NCI-H82 (cell line): ENCODE results near the gene CPNE4.

ENCODE experiments used
- DNase-seq: peaks from one replicate; lab custom pipeline; 2025; lab: John Stamatoyannopoulos, UW

CPNE4 gene

DNA sequence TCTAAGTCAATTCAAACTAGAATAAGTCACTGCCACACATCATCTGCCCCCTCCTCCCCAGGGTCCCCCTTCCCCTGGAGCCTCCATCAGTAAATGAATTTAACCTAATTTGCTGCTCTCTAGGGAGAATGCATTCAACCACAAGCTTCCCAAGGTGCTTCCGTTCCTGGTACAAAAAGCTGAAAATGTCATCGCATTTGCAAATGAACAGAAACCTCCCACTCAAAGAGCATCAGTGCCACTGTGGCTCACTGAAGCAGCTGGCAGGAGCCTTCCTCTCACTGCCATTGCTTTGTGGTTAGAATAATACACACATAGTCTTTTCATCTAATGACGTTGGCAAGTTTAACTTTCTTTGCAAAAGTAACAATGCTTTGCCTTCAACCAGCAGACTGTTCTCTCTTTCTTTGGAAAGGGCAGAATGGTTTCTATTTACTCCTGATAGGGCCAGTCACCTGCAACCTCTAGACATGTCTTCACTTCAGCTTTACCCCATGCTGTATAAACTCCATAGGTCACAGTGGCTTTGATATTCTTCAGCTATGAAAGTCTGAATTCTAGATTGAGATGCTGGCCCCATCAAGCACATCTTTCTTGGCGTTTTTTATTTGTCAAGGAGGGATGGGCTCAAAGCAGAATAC lies 238.1 kb downstream of the CPNE4 start:
- no peak for DNase-seq

DNA sequence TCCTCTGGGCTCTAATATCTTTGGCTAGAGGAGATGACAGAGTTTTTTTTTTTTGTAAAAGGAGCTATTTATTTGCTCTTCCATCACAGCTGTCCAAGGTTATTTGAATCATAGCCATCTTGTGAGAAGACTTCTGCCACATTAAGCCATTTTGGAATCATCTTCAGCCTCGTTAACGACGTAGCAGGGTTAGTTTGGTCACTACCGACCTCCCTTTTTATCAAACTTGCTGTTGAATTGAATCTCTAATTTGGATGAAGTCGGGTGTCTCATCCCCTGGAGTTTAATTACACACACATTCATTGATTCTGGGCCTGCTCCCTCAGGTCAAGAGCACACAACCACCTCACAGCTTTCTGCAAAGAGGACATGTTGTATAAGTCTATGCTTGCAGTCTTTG lies 238.7 kb downstream of the CPNE4 start:
- DNase-seq, result no peak

- DNase-seq, result peak; percentile 28
These were observed 239.3 kb downstream of the CPNE4 start for GRCh38 chr3:131795390-131796090.

DNA sequence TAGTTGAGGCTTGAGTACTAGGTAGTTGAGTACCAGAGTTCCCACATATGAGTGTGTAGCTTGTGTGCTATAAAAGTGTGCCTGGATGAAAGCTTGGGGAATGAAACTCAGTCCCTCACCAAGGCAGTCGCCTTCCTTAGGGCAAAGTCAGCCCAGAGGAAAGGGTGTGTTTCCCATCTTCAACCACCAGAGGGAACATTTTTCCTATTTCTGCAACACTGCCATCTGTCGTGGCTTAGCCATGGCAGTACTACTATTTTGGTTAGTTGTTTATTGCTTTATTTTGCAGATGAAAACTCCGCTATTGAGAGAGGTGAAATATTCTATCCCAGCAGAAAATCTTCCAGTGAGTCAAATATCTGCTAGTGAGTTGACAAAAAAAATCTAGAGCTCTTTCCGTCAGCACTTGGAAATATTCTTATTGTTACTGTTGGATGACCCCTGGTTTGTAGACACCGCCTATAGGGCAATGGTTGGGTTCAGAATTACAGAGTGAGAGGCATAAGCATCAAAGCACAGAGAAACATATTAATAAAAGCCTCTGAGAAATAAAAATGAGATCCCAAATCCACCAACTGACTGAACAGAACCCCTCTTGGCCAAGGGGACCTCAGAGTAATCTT lies 239.9 kb downstream of the CPNE4 start:
- DNase-seq, result peak; percentile 84

DNA sequence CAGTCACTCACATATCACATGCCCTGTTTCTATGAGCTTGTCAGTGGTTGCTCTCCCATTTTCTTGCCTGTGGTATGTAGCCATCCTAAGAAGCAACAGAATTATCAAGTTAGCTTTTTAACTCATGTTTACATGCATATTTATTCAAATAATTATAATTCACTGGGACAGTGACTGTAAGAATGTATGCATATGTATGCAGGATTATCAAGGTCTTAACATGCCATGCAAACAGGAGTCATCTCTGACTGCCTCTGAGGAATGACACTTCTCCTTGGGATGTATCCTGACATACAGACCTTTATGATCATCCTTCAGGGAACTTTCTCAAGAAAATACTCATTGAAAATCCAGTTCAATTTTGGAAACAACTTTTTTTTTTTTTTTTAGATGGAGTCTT lies 240.9 kb downstream of the CPNE4 start:
- no peak for DNase-seq

- no peak for DNase-seq
These were observed 245.6 kb downstream of the CPNE4 start for GRCh38 chr3:131789188-131789587.

GRCh38 chr3:131786386-131786785 lies 248.4 kb downstream of the CPNE4 start:
- no peak for DNase-seq

DNA sequence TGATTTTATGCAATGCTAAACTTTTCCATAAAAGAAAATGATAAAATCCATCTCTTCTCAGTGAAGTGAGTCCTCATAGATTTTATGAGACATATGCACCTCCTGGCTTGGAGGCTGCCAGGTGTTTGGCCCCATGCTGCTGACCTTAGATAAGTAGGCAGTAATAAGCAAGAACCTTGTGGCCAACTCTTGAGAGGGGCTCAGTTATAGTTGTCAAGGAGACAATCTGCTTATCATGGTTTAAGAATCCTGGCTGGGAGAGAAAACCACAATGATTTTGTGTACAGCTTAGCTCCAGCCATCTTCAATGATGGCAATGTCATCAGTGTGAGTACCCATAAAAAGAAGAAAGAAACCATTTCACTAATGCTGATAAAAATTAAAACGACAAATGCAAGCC lies 252.1 kb downstream of the CPNE4 start:
- DNase-seq, result peak; percentile 91

DNA sequence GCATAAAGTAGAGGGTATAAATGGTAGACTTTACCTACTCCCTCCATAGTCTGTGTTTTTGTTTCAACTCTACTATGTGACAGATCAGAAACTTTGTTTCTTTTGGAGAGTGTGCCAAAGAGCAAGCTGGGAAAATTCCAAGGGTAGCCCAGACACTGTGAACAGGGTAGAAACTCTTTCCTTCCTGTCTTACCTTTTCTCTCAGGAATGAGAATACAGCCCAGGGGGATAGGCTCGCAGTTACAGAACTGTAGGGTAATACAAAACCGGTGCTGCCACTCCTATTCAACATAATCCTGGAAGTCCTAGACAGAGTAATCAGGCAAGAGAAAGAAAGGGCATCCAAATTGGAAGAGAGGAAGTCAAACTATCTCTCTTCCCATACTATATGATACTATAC lies 256.3 kb downstream of the CPNE4 start:
- DNase-seq, result no peak

- no peak for DNase-seq
These were observed 259.2 kb downstream of the CPNE4 start for GRCh38 chr3:131775650-131776049.

- DNase-seq, result no peak
These were observed 262.4 kb downstream of the CPNE4 start for GRCh38 chr3:131772269-131773026.

DNA sequence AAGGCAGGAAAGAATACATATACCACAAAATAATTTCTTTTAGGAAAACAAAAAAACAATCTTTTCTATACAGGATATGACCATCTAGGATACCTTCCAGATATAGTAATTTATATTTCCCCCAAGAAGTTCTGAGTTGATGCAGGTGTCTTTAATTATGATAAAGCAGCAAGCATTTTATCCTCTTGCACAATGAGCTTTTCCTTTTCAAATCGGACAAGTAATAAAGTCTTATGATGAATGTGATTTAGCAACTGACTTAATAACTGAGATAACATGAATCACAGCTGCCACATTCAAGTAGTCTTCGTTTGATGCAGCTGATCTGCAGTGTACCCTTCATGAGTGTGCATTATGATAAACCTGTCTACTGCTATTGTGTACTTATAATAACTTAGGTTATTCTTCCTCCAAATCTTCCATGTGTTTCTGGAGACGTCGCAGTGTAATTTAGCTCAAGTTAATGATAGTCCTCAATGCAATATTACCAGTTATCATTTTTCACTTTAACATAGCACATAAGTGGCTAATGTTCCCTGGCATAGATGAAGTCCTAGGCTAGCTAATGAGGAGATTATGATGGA lies 271.7 kb downstream of the CPNE4 start:
- DNase-seq, result no peak

GRCh38 chr3:131756405-131756804 lies 278.4 kb downstream of the CPNE4 start:
- DNase-seq, result no peak

GRCh38 chr3:131755380-131755779 lies 279.4 kb downstream of the CPNE4 start:
- DNase-seq, result no peak

GRCh38 chr3:131750256-131750655 lies 284.6 kb downstream of the CPNE4 start:
- DNase-seq, result no peak

GRCh38 chr3:131749826-131750225 lies 285.0 kb downstream of the CPNE4 start:
- DNase-seq, result no peak

DNA sequence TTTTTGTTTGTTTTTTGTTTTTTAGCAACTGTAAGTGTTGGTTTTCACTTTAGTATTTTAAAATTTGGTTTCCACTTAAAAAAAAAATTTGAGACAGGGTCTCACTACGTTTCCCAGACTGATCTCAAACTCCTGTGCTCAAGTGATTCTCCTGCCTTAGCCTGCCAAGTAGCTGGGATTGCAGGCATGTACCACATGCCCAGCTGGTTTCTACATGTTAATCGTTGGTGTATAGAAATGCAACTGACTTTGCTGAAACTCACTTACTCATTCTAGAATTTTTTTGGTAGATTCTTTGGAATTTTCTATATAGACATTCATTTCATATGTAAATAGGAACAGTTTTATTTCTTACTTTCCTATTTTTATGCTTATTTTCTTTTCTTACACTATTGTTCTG lies 287.3 kb downstream of the CPNE4 start:
- DNase-seq, result no peak

DNA sequence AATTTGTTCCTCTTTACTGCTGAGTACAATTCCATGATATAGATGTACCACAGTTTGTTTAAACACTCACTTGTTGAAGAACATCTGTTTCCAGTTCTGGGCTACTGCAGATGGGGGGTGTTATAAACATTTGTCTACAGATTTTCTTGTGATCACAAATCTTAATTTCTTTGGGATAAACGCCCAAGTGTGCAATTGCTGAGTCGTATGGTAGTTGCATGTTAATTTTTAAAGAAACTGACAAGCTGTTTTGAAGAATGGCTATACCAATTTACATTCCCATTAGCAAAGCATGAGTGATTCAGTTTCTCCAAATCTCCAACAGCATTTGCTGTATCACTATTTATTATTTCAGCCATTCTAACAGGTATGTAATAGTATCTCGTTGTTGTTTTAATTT lies 290.0 kb downstream of the CPNE4 start:
- DNase-seq, result no peak

GRCh38 chr3:131743126-131743525 lies 291.7 kb downstream of the CPNE4 start:
- DNase-seq, result no peak

DNA sequence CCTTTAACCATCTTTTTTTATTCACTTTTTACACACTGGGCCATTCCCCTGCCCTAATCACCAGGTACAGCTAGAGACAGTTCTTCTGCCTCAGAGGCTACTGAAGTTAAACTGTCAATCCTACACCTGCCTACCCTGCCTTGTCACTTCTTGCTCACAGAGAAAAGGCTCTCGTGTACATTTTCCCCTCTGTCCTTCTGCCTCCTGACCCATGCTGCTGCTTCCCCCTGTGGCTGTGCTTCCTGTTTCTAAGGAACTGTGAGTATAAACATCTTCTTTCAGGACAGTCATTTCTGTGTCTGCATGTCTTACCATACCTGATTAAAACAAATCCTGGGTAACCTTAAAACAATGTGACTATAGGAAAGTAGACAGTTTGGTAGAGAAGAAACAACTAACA lies 295.6 kb downstream of the CPNE4 start:
- DNase-seq, result no peak

DNA sequence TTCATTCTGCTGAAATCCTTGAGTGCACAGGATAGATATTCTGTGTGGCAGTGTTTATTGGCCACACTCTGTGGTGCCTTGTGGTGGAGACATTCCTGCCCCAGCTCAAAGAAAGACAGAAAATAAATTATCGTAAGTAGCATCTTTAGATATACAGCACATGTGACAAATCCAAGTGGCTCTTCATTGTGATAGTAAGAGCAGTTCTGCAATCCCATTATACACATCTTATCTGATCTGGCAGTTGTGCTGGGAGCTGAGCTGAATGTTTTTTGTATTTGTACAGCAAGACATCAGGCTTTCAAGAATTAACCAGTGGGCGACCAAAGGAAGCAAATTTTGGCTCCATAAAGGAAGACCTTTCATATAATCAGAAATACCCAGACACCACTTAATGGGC lies 296.7 kb downstream of the CPNE4 start:
- peak; percentile 84 for DNase-seq

DNA sequence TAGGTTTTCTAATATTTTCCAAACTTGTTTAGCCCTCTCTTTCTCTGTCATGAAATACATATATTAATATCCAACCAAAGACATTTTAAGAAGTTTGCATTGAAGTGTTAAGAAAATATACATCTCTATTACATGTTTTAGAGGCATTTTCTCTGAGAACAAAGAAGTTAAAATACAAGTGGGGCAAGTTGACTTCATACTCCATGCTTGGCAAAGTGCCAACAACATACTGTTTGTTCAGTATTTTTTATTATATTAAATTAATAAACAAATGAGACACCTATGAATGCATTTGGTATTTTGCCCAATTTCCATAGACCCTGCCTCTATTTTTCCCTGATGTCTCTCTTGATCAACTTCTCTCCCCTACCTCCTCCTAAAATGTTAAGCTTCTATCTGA lies 299.3 kb downstream of the CPNE4 start:
- DNase-seq, result no peak
